Ramos (cell line): ENCODE results near the gene DSEL.

Experiments used
- in situ Hi-C: fragments of 300-500 bp; cut with MboI; formaldehyde crosslinking; loops from one replicate; pipeline ENCODE4 v1.14.3; 2022; ENCODE audit warnings: low sequenced_read_pairs; ENCODE audit not compliant: unreplicated experiment

The DSEL gene

GRCh38 chr18:67516539-67517443 lies at the start of gene DSEL:
TSS of gene DSEL (minus strand) at chr18:67516720. CDS start at chr18:67514608, 2,112 bp downstream.
- in situ Hi-C loops: no loop called here

GRCh38 chr18:67553437-67553836 lies 36.9 kb upstream of the DSEL start:
- in situ Hi-C loops: no loop called here

DNA sequence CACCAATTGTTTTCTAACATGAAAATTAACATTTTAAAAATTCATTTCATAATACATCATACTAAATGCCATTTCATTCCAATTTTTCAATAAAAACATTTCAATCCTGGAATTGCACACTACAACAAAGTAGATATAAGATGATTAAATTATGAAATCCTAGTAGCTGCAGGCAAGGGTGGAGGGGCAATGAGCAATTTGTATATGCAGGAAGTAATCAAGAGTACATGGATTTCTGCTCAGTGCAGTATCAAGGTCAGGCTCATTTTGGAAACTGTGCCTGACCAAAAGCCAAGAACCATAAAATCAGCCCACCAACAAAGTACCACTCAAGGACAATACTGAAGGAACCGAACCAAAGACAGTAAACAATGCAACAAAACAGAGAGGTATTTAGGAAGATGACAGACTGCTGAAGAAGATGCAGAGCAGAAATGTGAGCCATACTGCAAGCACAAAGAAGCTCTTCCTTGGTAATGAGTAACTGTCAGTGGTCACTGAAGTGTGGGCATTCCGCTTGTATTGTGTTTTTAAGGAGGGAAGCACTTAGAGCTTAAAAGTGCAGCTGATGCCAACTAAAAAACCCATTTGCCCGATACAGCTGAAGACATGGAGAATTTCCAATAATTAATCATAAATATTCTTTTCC lies 34.5 kb upstream of the DSEL start:
- in situ Hi-C loops: no loop called here

DNA sequence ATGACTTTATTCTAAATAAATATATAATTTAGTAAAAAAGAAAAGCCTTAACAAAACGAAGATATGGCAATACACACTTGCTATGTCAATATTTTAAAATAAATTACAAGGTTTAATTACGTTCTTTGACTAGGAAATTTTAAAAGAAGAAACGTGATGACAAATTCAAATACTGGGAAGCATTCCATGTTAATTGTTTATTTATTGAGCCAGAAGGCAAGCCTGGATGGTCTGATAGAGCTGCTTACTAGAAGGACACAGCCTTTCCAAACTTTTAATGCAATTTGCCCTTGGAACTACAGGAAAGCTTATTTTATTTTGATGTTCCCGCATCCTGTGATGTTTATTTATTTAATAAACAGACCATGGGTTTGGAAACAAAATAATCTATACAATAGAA lies 33.4 kb upstream of the DSEL start:
- in situ Hi-C loops: no loop called here

GRCh38 chr18:67545681-67546080 lies 29.2 kb upstream of the DSEL start:
- in situ Hi-C loops: no loop called here

DNA sequence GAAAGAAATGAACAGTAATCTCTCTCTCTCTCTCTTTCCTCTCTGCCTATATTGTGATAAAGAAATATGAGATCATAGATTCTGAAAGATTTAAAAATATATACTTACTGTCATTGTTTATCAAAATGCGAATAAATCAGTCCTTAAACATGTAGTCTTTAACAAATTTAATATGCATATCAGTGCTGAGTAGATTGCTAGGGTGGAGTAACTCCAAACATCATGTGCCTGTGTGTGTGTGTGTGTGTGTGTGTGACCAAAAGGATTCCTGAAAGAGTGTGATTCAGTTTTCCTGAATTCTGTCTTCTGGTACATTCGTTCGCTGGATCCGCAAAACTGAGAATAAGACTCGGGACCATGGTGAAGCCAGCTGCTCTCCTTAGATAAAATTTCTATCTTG lies 24.0 kb upstream of the DSEL start:
- in situ Hi-C loops: no loop called here

GRCh38 chr18:67531929-67532328 lies 15.4 kb upstream of the DSEL start:
- in situ Hi-C loops: no loop called here

GRCh38 chr18:67525328-67526099 lies 9.0 kb upstream of the DSEL start:
- in situ Hi-C loops: no loop called here

- in situ Hi-C loops: no loop called here
Observed at GRCh38 chr18:67520351-67520921, 3.9 kb upstream of the DSEL start.

GRCh38 chr18:67519592-67519991 lies 3.1 kb upstream of the DSEL start:
- in situ Hi-C loops: no loop called here

- in situ Hi-C loops: no loop called here
Observed at GRCh38 chr18:67518566-67518965, 2.0 kb upstream of the DSEL start.

GRCh38 chr18:67517444-67517765 lies 885 bp upstream of the DSEL start:
- in situ Hi-C loops: no loop called here

- in situ Hi-C loops: no loop called here
Observed at GRCh38 chr18:67515942-67516538, 480 bp downstream of the DSEL start.

DNA sequence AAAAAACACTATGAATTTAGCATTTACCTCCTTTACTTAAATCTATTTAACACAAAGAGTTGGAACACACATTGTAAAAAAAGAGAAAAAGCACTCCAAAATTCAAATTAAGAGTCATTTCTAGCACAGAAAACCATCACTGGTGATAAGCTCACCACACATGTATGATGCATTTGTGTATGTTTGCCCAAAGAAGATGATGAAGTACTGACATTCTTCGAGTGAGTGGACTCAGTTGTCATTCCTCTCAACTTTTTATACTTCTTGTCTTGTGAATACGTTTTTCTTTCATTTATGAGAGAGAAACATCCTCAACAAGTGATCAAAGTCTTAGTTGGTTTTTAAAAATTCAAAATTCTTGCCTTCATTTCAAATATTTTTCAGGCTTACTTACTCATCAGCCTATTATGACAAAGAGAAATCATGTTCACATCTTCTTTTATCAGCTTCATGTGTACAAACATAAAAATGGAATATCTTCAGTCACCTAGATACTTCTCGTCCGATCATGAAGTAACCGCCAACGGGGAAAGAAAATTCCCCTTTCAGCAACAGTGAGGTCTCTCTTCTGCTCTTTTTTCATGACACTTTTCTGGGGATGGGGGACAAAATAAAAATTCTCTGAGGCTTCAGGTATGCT lies 1.5 kb downstream of the DSEL start:
- in situ Hi-C loops: no loop called here

- in situ Hi-C loops: no loop called here
Observed at GRCh38 chr18:67514465-67514864, 2.1 kb downstream of the DSEL start.

DNA sequence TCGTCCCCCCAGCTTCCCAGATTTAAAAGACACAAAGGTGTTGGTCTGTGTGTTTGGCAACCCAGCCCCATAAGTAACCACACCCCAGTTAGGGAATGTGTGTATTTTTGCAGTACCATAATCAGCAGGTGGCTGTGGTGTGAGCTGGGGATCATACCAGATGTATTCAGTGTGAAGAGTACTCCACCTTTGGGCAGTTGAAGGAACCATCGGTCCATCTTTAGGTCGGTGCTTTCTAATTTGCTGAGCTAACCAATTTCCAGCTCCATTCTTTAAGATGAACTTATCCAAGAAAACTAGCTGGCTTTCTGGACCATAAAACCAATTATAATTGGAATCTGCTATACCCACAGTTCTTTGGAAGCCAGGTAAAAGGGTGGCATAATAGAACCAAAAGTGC lies 3.2 kb downstream of the DSEL start:
- in situ Hi-C loops: no loop called here

DNA sequence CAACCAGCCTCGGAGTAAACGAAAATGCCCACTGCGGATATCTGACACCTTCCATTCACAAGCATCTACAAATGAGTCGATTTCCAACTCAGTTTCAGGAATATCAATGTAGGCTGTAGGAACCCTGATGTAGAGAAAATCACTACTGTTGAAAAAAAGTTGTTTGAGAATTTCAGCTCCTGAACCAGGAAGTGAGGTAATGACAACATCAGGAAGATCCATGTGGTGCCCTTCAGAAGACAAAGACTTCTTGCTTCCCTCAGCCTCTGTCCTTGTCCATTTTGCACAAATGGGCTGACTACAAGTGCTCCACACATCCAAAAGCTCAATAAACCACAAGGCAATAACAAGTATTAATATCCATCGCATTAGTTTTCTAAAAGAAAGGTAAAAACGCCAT lies 4.7 kb downstream of the DSEL start:
- in situ Hi-C loops: no loop called here

GRCh38 chr18:67510831-67511230 lies 5.7 kb downstream of the DSEL start:
- in situ Hi-C loops: no loop called here

DNA sequence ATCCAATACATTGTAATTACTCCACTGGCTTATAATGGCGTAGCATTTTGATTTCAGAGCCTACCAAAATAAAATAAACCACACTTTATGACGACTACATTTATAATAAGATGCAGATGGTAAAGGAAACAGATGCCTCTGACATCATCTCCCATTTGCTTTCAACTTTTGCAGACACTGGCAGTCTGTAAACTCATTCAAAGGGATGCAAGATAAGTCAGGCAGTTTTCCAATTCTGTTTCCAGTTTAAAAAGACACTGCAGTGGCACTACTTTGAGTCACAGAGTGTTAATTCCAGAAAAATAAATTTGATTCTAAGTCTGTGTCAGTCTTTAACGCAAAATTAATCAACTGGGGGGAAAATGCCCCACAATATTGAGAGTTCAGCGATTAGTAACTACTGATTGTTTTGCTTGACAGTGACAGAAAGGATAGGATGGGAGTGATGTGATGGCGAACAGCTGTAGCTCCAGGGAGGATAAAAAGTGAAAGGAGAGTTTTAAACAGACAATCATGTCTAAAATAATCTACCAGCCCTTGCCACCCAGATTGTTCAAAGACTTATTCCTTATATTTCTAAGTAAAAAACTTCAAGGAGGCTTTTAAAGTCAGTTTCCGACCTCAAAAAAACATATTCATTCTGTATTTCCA lies 6.7 kb downstream of the DSEL start:
- in situ Hi-C loops: no loop called here
